ENCODE measurements around the gene DOCK4.
"Not testable (repeated sequence)": the region's sequence is repeated elsewhere in the genome, so short reads cannot be mapped to it uniquely, and the experiment has no call there.

The DOCK4 gene

DNA sequence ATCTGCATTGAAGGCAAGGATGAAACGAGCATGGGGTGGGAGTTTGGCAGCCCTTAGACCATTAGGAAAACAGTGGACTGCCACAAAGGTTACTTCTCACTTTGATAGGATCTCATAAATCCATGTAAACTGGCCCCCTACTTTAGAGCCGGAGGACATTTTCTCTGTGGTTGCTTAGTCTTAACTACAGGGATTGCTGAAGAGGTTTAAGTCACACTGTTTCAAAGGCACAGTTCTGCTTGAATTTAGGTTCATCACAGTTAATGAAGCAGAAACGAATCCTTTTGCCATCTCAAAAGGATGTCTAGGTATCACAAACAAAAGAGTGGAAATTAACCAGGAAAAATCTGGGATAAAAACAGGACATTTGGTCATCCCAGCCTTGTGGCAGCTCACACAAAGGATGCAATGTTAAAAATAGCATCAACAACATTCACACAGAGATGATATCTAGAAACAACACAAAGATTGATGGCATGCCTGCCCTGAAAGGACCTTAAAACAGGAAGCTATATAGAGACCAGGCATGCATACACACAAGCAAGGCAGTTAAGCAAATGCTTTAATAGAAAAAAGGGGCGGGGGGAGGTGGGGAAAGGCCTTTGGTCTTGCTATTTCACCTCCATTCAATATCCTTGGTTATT lies 74.0 kb downstream of the DOCK4 start:
- DNase-seq (ENCODE audit: low spot score), result no peak

DNA sequence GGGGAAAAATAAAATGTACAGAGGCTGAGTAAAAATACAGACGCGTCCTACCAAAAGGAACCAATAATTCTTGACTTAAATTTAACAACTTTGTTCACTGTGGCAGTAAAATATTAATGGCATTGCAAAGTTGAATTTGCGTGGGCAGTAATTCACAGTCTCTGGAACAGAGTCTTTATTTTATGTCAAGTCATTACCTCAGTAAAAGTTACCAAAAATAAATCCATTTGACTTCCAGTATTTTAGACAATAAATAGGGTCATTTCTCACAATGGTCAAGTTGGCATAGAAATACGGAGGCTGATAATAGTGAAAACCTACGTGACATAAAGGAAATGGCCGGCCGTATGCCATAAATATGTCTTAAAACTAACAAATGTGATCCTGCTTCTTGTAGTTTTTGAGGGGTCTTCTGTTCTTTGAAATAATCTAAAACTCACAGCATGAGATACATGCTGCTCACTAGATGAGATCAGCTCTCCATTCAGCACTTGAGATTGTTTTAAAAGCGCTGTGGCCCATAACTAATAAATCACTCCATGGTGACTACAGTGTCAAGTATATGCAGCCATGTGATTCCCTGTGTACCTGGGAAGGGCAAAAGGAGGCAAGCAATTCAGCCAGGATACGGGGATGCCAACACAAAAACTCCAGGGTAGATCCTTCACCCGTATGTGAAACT lies 75.3 kb downstream of the DOCK4 start:
- no peak for DNase-seq (ENCODE audit: low spot score)

DNA sequence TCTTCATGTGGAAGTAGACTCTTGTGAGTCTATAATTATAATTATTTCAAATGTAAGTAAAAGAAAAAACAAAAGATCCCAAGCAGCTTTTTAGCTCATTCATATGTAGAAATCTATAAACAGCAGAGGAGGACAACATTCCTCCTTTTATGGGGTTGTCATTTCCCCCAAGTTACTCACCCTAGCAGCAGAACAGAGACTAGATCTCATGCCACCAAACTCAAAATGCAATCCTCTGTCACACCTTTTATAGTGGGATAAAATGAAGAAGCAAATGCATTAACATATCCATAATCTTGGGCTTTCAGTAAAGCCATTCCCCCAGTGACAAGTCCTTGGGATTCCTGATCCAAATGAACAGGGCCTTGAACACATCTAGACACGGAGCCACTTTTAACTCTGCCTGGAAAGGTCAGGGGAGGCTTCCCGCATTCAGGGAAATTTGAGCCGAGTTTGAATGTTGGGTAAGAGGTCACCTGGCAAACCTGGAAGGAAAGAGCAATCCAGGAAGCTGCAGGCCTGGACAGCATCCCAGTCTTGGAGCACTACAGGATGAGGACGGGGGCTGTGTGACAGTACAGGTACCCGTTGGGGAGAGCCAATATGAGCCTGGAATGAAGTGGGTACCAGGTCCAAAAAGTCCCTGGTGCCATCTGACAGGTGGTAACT lies 76.4 kb downstream of the DOCK4 start:
- DNase-seq (ENCODE audit: low spot score), result no peak

DNA sequence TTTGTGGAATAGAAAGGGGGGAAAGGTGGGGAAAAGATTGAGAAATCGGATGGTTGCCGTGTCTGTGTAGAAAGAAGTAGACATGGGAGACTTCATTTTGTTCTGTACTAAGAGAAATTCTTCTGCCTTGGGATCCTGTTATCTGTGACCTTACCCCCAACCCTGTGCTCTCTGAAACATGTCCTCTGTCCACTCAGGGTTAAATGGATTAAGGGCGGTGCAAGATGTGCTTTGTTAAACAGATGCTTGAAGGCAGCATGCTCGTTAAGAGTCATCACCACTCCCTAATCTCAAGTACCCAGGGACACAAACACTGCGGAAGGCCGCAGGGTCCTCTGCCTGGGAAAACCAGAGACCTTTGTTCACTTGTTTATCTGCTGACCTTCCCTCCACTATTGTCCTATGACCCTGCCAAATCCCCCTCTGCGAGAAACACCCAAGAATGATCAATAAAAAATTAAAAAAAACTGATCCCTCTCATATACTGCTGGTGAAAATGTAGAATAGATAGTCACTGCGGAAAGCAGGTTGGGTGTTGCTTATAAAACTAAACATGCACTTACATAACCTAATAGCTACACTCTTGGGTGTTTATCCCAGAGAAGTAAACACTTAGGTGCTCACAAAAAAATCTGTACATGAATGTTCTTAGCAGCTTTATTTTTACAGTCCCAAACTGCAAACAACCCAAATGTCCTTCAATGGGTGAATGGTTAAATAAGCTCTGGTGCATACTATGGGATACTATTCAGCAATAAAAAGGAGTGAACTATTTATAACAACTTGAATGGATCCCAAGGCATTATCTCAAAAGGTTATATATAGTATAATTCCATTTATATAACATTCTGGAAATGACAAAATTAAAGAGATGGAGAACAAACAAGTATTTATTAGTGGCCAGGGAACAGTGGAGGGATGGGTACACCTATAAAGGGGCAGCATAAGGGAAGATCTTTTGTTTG lies 77.5 kb downstream of the DOCK4 start:
- DNase-seq (ENCODE audit: low spot score), result not testable (repeated sequence)

DNA sequence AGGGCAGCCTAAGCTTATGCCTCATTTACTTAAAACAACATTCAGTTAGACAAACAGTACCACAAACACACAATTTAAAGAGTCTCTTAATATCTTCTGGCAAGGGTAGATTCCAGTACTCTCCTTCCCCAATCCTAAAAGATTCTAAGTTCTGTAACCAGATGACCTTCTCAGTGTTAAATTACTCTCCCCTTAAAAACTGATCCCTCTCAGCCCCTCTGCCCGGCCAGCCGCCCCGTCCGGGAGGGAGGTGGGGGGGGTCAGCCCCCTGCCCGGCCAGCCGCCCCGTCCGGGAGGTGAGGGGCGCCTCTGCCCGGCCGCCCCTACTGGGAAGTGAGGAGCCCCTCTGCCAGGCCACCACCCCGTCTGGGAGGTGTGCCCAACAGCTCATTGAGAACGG lies 78.2 kb downstream of the DOCK4 start:
- DNase-seq (ENCODE audit: low spot score), result not testable (repeated sequence)

DNA sequence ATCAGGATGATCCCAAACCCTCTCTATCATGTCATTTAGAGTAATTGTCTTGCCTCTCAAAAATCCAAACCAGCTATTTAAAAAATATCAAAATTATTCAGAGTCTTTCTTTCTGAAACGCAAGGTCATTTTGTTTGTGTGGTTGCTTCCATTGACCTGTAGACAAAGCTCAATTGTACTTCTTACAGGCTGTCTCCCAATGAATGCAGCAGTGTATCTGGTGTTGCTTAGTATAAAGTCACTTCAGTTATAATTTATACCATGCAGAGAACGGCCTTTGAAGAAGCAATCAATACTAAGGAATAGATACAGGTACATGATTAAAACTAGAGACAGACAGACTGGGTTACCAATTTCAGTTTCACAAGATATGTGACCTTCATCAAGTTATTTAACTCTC lies 80.9 kb downstream of the DOCK4 start:
- DNase-seq (ENCODE audit: low spot score), result no peak

DNA sequence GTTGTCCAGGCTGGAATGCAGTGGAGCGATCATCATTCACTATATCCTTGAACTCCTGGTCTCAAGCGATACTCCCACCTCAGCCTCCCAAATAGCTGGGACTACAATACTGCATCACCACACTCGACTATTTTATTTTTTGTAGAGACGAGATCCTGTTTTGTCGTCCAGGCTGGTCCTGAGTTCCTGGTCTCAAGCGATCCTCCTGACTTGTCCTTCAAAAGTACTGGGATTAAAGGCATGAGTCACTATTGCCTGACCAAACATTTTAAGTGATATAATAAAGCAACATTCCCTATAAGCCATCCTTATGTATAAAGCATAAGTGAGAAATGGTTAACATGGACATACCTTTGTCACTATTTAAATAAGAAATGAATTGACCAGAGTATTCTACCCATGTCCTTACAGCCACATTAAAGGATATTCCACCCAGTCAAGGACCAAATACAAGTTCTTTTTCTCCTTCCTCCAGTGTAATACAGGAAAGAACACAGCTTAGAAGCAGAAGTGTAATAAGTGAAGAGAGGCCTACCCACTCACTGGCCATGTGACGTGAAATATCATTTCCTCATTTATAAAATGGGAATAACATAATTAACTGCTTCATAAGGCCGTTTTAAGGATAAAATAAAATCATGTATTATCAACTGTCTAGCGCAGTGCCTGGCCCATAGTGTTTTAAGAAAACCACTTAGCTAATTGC lies 82.0 kb downstream of the DOCK4 start:
- DNase-seq (ENCODE audit: low spot score), result no peak

DNA sequence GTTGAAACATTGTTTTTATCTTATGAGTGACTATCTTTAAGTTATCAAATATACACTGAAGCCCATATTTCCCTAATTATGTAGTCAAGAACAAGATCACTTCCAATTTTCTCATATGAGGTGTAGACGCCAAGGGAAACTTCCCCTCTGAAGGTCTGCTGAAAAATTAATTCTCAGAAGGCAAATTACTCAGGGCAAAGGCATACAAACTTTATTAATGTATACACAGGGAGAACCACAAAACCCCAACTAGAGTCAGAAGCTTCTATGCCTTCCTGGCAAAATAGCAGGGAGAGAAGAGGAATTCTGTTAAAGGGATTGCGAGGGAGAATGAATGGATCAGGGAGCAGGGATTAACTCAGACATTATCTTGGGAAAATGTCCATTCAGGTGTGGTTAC lies 83.4 kb downstream of the DOCK4 start:
- no peak for DNase-seq (ENCODE audit: low spot score)

DNA sequence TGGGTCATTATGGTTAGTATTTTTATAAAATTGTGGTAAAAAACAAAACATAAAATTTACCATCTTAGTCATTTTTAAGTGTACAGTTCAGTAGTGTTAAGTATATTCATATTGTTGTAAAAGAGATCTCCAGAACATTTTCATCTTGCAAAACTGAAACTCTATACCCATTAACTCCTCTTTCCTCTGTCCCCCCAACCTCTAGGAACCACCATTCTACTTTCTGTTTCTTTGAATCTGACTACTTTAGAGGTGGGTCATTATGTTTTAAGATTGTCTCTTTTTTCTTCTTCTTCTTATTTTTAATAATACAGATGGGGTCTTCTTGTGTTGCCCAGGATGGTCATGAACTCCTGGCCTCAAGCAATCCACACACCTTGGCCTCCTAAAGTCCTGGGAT lies 84.1 kb downstream of the DOCK4 start:
- DNase-seq (ENCODE audit: low spot score), result no peak

DNA sequence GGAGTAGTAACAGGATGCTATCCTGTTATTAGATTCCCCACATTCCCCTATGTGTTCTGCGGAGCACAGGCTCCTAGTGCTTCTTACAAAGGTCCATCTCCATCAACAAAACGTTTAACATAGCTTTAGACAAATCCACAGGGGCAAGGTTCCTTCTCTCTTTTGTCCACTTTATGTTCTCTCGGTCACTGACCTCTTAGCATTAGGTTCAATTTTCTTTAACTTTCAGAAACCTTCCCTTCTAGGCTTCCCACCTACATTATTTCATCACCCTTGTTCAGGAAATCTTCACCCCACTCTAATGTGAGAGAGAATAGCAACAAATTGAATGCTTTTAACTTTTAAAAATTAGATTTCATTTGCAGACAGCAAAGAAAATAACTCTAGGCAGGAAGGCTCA lies 84.9 kb downstream of the DOCK4 start:
- no peak for DNase-seq (ENCODE audit: low spot score)

DNA sequence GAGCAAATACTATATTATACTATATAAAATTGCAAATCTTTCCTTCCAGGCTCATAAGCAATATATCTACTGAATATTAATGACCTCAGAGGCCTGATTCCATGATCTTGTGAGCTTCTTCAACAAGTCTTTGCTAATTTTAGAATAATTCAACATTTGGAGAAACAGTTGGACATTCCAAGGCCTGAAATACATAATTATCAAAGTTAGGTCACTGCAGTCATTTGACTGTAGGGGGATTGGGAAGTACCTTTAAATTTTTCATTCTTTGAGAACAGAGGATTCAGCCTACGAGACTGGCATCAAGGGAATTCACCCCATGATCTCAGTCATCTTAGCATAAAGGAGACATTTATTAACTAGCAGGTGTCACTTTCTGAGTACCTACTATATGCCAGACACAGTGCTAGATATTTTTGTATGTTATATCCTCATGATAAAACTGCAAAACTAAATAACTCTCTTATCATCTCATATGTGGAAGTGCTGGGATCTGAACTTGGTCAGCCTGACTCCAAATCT lies 85.4 kb downstream of the DOCK4 start:
- DNase-seq (ENCODE audit: low spot score), result no peak

DNA sequence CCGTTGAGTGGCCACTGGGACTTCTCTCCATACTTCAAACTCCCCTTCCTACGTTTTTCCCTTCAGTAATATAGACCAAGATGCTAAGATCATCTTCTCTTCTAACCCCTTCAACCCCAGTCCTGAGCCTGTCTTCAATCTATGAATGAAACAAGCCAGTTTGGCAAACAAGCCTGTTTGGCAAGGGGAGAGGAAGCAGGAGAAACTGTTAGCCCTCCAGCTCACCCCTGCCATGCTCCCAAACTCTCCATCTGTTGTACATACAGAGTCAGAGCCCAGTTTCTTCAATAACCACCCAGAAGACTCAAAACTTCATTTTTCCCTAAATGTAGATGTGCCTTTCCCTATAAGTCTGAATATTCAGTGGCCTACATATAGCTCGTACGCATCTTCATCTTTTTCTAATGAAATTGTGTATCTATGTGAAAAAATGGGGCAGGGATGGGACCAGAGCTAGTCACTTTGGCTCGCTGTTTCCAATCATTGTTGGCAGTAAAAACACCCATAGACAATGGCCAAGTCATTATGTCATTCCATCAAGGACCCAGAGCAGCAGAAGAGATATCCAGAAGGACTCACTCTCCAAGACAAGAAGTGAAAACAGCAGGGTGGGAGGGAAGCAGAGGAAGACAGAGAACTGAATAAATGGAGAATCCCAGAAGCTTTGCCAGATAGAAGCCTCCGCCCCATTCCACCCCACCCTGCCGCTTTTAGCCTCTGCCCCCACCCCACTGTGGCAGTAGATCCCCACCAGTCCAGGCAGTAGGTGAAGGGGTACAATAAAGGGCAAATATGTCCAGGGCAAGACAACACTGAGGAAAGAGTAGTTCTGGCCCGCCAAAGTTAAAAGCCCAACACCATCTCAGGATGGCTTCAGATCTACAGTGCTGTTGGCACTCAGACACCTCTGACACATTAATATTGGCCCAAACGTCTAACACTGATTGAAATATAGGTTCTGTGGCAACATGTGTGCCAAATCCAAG lies 87.3 kb downstream of the DOCK4 start:
- DNase-seq (ENCODE audit: low spot score), result no peak

DNA sequence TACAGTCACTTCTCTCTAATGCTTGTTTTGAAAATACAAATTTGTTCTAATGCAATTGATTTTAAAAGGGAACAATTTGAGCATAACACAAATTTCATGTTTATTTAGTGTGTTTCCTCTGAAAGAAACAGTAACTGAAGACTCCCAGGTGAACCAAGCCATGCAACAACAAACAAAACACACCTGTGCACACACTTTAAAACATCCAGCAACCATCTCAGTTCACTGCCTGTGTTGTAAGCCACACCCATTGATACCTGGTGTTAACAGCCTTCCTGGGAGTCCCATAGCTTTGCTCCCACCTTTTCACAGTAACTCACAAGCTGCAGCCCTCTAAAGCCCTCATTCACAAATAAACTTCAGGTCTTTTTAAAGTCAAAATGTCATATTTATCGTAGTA lies 89.3 kb downstream of the DOCK4 start:
- DNase-seq (ENCODE audit: low spot score), result no peak

DNA sequence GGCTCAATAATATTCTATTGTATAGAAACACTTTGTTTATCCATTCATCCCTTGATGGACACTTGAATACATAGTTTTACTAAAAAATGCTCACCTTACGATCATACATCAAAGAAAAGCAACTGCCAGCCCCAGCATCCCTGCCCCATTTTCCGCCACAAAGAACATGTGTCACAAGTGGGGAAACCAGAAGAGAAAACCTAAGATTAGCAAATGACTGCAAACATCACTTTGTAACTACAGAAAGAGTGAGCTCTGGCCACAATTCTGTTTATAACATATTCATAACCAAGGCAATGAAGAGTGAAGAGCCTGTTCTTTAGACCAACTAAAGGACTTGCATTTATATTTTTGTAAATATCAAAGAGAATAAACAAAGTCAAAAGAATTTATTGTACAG lies 89.8 kb downstream of the DOCK4 start:
- DNase-seq (ENCODE audit: low spot score), result no peak

DNA sequence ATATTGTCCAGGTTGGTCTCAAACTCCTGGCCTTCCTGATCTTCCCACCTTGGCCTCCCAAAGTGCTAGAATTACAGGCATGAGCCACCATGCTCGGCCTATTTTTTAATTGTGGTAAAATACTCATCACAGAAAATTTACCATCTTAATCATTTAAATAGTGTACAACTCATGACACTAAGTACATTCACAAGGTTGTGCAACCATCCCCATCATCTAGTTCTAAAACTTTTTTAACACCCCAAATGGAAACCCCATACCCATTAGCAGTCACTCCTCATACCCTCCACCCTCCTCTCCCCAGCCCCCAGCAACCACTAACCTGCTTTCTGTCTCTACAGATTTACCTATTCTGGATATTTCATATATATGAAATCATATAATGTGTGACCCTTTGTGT lies 90.3 kb downstream of the DOCK4 start:
- DNase-seq (ENCODE audit: low spot score), result no peak

DNA sequence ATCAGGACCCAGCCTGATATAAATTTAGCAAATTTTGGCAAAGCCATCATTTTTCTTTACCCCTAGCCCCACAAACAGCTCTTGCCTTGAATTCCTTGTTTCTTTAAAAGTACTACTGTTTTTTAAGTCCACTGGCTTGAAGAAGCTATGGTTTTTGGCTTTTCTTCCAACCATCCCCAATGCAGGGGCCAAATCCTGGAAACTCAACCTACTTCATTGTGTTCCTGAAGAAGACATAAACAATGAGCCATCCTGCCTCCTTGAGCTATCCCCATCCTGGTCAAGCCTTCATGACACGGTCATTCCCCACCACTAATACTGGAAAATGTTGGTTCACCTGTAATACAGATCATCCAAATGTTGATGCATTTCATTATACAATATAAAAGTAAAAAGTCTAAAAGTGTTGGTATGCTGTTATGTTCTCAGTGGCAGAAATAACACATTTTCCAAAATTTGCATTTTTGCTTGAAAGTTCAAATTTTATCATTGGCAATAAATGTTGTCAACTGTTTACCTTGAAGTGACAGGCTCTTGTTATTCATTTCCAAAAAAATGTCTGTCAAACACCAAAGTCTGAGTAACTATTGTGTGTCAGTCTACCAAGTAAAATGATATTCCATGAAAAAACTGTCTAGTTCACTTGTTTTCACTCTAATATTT lies 92.2 kb downstream of the DOCK4 start:
- no peak for DNase-seq (ENCODE audit: low spot score)

DNA sequence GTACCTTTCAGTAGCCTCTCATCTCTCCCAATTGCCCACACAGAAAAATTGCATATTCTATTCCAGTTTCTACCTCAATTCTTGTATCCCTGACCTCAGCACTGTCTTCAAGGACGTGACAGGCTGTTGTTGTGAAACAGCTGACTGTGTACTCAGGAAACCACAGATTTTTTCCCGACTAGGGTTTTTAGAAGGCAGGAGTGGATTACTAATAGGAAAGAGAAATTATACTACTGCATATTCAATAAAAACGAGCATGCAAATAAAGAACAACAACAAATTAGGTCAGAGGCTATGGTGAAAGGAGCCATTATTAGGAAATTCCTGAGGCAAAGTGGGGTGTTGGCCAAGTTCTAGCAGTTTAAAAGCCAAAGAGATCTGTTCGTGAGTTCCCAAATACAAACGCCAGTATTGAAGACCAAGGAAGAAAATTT lies 93.4 kb downstream of the DOCK4 start:
- DNase-seq (ENCODE audit: low spot score), result no peak

DNA sequence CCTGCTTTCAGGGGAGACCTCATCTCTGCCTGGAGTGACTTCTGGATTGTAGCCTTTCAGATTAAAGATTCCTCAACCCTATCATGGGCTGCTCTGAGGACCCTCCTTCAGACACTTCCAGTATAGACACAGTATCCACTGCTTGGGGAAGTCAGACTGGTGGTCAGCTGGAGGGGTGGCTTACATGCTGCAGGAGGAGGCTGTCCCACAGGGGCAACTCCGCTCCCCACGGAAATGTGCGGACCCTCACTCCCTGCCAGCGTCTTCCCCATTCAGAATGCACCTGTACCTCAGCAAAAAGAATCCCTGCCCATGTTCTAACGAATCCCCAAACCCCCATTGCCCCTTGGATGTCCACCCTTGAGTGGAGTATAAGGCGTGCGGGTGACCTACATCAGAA lies 95.5 kb downstream of the DOCK4 start:
- DNase-seq (ENCODE audit: low spot score), result no peak

DNA sequence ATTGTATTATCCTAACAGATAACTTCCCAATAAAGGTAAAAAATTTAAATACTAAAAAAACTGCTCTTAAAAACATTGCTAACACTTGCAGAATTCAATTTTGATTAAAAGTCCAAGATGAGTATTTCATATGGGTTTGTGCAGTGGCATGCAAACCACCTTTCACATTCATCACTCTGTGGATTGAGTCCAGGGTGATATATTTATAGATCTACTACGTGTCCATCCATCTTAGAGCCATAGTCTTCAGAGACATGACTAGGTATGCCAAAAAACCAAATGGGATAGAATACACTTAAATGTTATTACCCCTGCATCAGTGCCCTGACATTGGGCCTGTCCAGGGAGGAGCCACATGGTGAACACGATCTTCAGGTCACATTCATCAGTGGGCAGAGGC lies 96.0 kb downstream of the DOCK4 start:
- no peak for DNase-seq (ENCODE audit: low spot score)

DNA sequence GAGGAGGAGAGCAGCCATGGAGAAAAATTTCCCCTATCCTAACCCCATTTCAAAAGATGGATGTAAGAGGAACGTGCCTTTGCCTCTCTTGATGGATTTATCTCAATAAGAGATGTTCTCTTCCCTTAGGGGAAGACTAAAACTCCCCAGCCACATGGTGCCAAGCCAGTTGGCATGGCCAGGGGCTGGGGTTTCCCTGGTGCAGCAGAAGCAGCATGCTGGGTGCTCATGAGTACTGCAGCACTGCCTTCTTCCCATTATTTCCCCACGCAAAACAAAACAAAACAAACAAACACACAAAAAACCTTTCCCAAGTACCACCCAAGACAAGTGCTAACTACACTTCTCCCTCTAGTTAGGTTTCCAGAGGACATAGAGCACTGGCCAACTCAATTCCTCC lies 97.2 kb downstream of the DOCK4 start:
- no peak for DNase-seq (ENCODE audit: low spot score)

Measured in NAMALWA (cell line).